IMR-90 (cell line): ENCODE measurements around the gene ABCB10. TPM values are rescaled to one million over a fixed set of nuclear protein-coding genes. Genes with fewer than 3 reads are reported as not detected.

Source experiments
- ATAC-seq: fragments of 200-7000 bp; cut with Tn5 transposase; 2 replicates; pipeline ENCODE4 v1.9.1; 2020; ENCODE audit warnings: low read depth, mild to moderate bottlenecking, moderate library complexity
- BruUV-seq: library from RNA; stranded (reverse); fragments of 400-500 nt; replicated peaks from 2 replicates; lab custom pipeline; 2021; lab: Mats Ljungman, UMichigan
- CTCF ChIA-PET: fragments of 300-600 bp; formaldehyde crosslinking; extraction: SDS; loops from one replicate; lab custom pipeline; 2021; ENCODE audit warnings: antibody characterized with exemption; lab: Yijun Ruan, JAX
- POLR2A ChIA-PET: fragments of 300-600 bp; sonication (Branson Sonifier 250); formaldehyde crosslinking; loops from one replicate; lab custom pipeline; 2022; ENCODE audit warnings: antibody characterized with exemption; ENCODE audit not compliant: unreplicated experiment; lab: Charles Lee
- DNase-seq: peaks from one replicate; pipeline ENCODE4 v3.0.0; 2013
- H2AFZ ChIP-seq: replicated peaks from 2 replicates; pipeline ENCODE3; 2013; ENCODE audit warnings: low read length, mild to moderate bottlenecking; ENCODE audit not compliant: poor library complexity
- H2AK5ac ChIP-seq: 2 replicates; pipeline ENCODE4 v1.6.1; 2013; ENCODE audit warnings: low read depth, low read length, inconsistent platforms
- H2AK9ac ChIP-seq: replicated peaks from 2 replicates; pipeline ENCODE3; 2013; ENCODE audit warnings: mild to moderate bottlenecking, low read depth, low read length, moderate library complexity; ENCODE audit not compliant: poor library complexity
- H2BK120ac ChIP-seq: 2 replicates; pipeline ENCODE4 v1.6.1; 2013; ENCODE audit warnings: low read depth, low read length, inconsistent platforms
- H2BK15ac ChIP-seq: 3 replicates; pipeline ENCODE4 v1.6.1; 2013; ENCODE audit warnings: low read depth, low read length, inconsistent platforms
- H2BK20ac ChIP-seq: 2 replicates; pipeline ENCODE4 v1.6.1; 2013; ENCODE audit warnings: low read depth, mild to moderate bottlenecking, inconsistent platforms, low read length, moderate library complexity
- H2BK5ac ChIP-seq: 2 replicates; pipeline ENCODE4 v1.6.1; 2013; ENCODE audit warnings: mild to moderate bottlenecking, low read depth, low read length, inconsistent platforms; ENCODE audit not compliant: poor library complexity, severe bottlenecking
- H3K14ac ChIP-seq: replicated peaks from 2 replicates; pipeline ENCODE4 v1.6.1; 2013; ENCODE audit warnings: low read depth, low read length, inconsistent platforms
- H3K18ac ChIP-seq: 2 replicates; pipeline ENCODE4 v1.6.1; 2013; ENCODE audit warnings: low read depth, low read length, control low read depth
- H3K23ac ChIP-seq: 2 replicates; pipeline ENCODE4 v1.6.1; 2013; ENCODE audit warnings: low read depth, low read length, inconsistent platforms
- H3K27ac ChIP-seq: 2 replicates; pipeline ENCODE4 v1.5.1; 2013; ENCODE audit warnings: mild to moderate bottlenecking, control low read depth, low read length; ENCODE audit not compliant: insufficient read depth
- H3K27me3 ChIP-seq: 2 replicates; pipeline ENCODE4 v1.6.1; 2013; ENCODE audit warnings: low read length; ENCODE audit not compliant: control insufficient read depth, insufficient read depth
- H3K36me3 ChIP-seq: 2 replicates; pipeline ENCODE4 v1.6.1; 2013; ENCODE audit warnings: low read length, mixed read lengths; ENCODE audit not compliant: control insufficient read depth, insufficient read depth
- H3K4ac ChIP-seq: 2 replicates; pipeline ENCODE4 v1.6.1; 2013; ENCODE audit warnings: low read depth, low read length, inconsistent platforms
- H3K4me1 ChIP-seq: 2 replicates; pipeline ENCODE4 v1.6.1; 2013; ENCODE audit warnings: low read length, mixed read lengths; ENCODE audit not compliant: control insufficient read depth, insufficient read depth
- H3K4me2 ChIP-seq: 2 replicates; pipeline ENCODE4 v1.6.1; 2013; ENCODE audit warnings: low read depth, mild to moderate bottlenecking, control low read depth, low read length, moderate library complexity
- H3K4me3 ChIP-seq: 2 replicates; pipeline ENCODE4 v1.5.1; 2013; ENCODE audit warnings: low read depth, mild to moderate bottlenecking, control low read depth, low read length, moderate library complexity; ENCODE audit not compliant: insufficient read depth
- H3K56ac ChIP-seq: 2 replicates; pipeline ENCODE4 v1.6.1; 2013; ENCODE audit warnings: low read length, inconsistent platforms; ENCODE audit not compliant: insufficient read depth; ENCODE audit errors: extremely low read depth
- H3K79me1 ChIP-seq, 2 experiments: 2 replicates each; pipeline ENCODE4 v1.6.1; 2013; ENCODE audit warnings: low read length in 2 of 2, inconsistent platforms in 1 of 2, low read depth in 1 of 2
- H3K9ac ChIP-seq: 2 replicates; pipeline ENCODE4 v1.6.1; 2013; ENCODE audit warnings: low read depth, low read length, control low read depth
- H3K9me1 ChIP-seq: 2 replicates; pipeline ENCODE4 v1.6.1; 2013; ENCODE audit warnings: low read length, inconsistent platforms; ENCODE audit not compliant: insufficient read depth
- H3K9me3 ChIP-seq: 2 replicates; pipeline ENCODE4 v1.6.1; 2013; ENCODE audit warnings: low read length; ENCODE audit not compliant: control insufficient read depth, insufficient read depth
- H4K20me1 ChIP-seq: 2 replicates; pipeline ENCODE4 v1.6.1; 2013; ENCODE audit warnings: low read length, inconsistent platforms; ENCODE audit not compliant: insufficient read depth
- H4K5ac ChIP-seq: 2 replicates; pipeline ENCODE4 v1.6.1; 2013; ENCODE audit warnings: mild to moderate bottlenecking, low read depth, low read length, control low read depth
- H4K8ac ChIP-seq, 2 experiments: 2 replicates each; pipeline ENCODE4 v1.6.1; 2013; ENCODE audit warnings: low read depth in 2 of 2, low read length in 2 of 2, control low read depth in 1 of 2, inconsistent platforms in 1 of 2
- H4K91ac ChIP-seq: 2 replicates; pipeline ENCODE4 v1.6.1; 2013; ENCODE audit warnings: low read depth, low read length, inconsistent platforms; ENCODE audit not compliant: insufficient read depth
- MAFK ChIP-seq: IDR thresholded peaks from 2 replicates; pipeline ENCODE4 v1.6.1; 2012; ENCODE audit warnings: low read depth, low read length, improper control_type of control experiment
- MAZ ChIP-seq: IDR thresholded peaks from 2 replicates; pipeline ENCODE4 v1.6.1; 2012; ENCODE audit warnings: low read depth, mild to moderate bottlenecking, low read length, improper control_type of control experiment, moderate library complexity, borderline replicate concordance
- SMC3 ChIP-seq: fragments of 150-350 bp; IDR thresholded peaks from 2 replicates; pipeline ENCODE4 v1.6.1; 2016; ENCODE audit warnings: low read depth, mild to moderate bottlenecking, antibody characterized with exemption, low read length, moderate library complexity
- WGBS, 2 experiments: methylation state at CpG; one replicate each; pipeline versions ENCODE4 v1.1.5 to v1.1.7; 2013; ENCODE audit warnings: missing lambda C conversion rate in 2 of 2; ENCODE audit not compliant: insufficient read length in 1 of 2; ENCODE audit errors: extremely low coverage in 2 of 2; 5-methylcytosine and 5-hydroxymethylcytosine counted together
- dilution Hi-C: fragments of 300-500 bp; cut with HindIII; formaldehyde crosslinking; loops from one replicate; pipeline ENCODE4 v1.14.3; 2018; ENCODE audit warnings: low sequenced_read_pairs; ENCODE audit not compliant: unreplicated experiment
- in situ Hi-C: fragments of 300-500 bp; cut with MboI; formaldehyde crosslinking; loops from 3 replicates; pipeline ENCODE4 v1.14.3; 2019; ENCODE audit warnings: low sequenced_read_pairs, inconsistent platforms, mixed read lengths
- intact Hi-C: fragments of 100-400 bp; cut with micrococcal nuclease; formaldehyde crosslinking; loops from 2 replicates; pipeline ENCODE4 v1.10.0; 2022
- polyA plus RNA-seq, 3 experiments: library from polyadenylated mRNA; depleted of rRNA; stranded (reverse); fragments of >200 nt; gene quantifications; 2 replicates each; pipeline ENCODE4 v1.2.3, GENCODE V29; 2012; ENCODE audit warnings: low replicate concordance in 1 of 3
- total RNA-seq: library from RNA; depleted of rRNA; stranded (reverse); fragments of >200 nt; gene quantifications from 2 replicates; pipeline ENCODE4 v1.2.3, GENCODE V29; 2012

ABCB10 gene
- total and polyA plus RNA-seq, 2 of the 4 experiments (the other 2 are of a cell fraction) = 6.5 to 10.9 TPM

- Histone ChIP-seq H3K79me1 (peaks cover 2 to 13% of the 10 kb centered on the region in 2 experiments; a peak in 2 of 4 replicates), H4K8ac (no peak overlapping the region), H2AFZ (no peak overlapping the region), H2BK20ac (no peak overlapping the region), H3K9me1 (no peaks in the 10 kb centered on the region; the same call in 1 of the 2 replicates), H2BK15ac (no peak overlapping the region), H3K4me1 (no peaks in the 10 kb centered on the region), H3K4me3 (no peak overlapping the region), H2BK5ac (no peak overlapping the region), H3K23ac (no peak overlapping the region), H3K9ac (no peak overlapping the region), H3K18ac (no peak overlapping the region), H3K27ac (no peak overlapping the region), H3K4me2 (no peak overlapping the region), H4K91ac (no peak overlapping the region), H4K20me1 (peaks cover 6% of the 10 kb centered on the region; the same call in 1 of the 2 replicates), H3K4ac (no peak overlapping the region), H3K9me3 (no peaks in the 10 kb centered on the region), H3K56ac (no peak overlapping the region), H3K36me3 (peaks cover 38% of the 10 kb centered on the region), H3K27me3 (no peaks in the 10 kb centered on the region), H3K14ac (no peak overlapping the region), H2AK9ac (no peak overlapping the region), H2BK120ac (no peak overlapping the region), H4K5ac (no peak overlapping the region), H2AK5ac (no peak overlapping the region)
- no TSS peak for BruUV-seq
- ATAC-seq = no peak
- WGBS, 2 experiments = 100% methylated on average over 1 of the region's 2 CpGs; no CpG with 5 or more reads in 1 of the 2 experiments
- no peak for TF ChIP-seq MAFK
- TF ChIP-seq SMC3 = no peak
- no peak for TF ChIP-seq MAZ
- POLR2A ChIA-PET = no interaction called here
- intact Hi-C loops (no loop called here), dilution Hi-C loops (no loop called here), in situ Hi-C loops (no loop called here)
- CTCF ChIA-PET = no interaction called here
- no peak for DNase-seq
Observed at GRCh38 chr1:229607370-229607769, 48.9 kb upstream of the ABCB10 start.
